ENCODE measurements around the gene UNC13D. TPM values are rescaled to one million over a fixed set of nuclear protein-coding genes. Genes with fewer than 3 reads are reported as not detected.

The UNC13D gene
- total and polyA plus RNA-seq, 9 of the 15 experiments (the other 6 are each of a cell fraction or from before 2014, with no cell fraction given), result 0.86 to 244 (median 69.2) TPM

- TF ChIP-seq ZKSCAN3 (CRISPR knock-in tag; IDR thresholded peaks at IDR 0.05), result no peak
- TF ChIP-seq MED1 (CRISPR knock-in tag; IDR thresholded peaks at IDR 0.05; ENCODE audit: borderline replicate concordance), result no peak
- TF ChIP-seq, protein P1, sequence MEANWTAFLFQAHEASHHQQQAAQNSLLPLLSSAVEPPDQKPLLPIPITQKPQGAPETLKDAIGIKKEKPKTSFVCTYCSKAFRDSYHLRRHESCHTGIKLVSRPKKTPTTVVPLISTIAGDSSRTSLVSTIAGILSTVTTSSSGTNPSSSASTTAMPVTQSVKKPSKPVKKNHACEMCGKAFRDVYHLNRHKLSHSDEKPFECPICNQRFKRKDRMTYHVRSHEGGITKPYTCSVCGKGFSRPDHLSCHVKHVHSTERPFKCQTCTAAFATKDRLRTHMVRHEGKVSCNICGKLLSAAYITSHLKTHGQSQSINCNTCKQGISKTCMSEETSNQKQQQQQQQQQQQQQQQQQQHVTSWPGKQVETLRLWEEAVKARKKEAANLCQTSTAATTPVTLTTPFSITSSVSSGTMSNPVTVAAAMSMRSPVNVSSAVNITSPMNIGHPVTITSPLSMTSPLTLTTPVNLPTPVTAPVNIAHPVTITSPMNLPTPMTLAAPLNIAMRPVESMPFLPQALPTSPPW (CRISPR knock-in tag; IDR thresholded peaks at IDR 0.05), result peak; percentile 100
- no peak for TF ChIP-seq ZBTB8A (IDR thresholded peaks at IDR 0.05; ENCODE audit: partially characterized antibody)
- peak; percentile 35; the same call in 1 of the 2 replicates for TF ChIP-seq NFE2 (IDR thresholded peaks at IDR 0.05; ENCODE audit: low read depth)
- no peak; the same call in 1 of the 2 replicates for TF ChIP-seq TCFL5 (CRISPR knock-in tag; conservative IDR thresholded peaks at IDR 0.05)
- TF ChIP-seq ZBTB1 (CRISPR knock-in tag; IDR thresholded peaks at IDR 0.05; ENCODE audit: borderline replicate concordance, low read depth), result no peak
- peak; percentile 82 for TF ChIP-seq KDM5B (IDR thresholded peaks at IDR 0.05; ENCODE audit: insufficient replicate concordance, low read depth, low read length)
- TF ChIP-seq, protein P2, sequence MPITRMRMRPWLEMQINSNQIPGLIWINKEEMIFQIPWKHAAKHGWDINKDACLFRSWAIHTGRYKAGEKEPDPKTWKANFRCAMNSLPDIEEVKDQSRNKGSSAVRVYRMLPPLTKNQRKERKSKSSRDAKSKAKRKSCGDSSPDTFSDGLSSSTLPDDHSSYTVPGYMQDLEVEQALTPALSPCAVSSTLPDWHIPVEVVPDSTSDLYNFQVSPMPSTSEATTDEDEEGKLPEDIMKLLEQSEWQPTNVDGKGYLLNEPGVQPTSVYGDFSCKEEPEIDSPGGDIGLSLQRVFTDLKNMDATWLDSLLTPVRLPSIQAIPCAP (CRISPR knock-in tag; IDR thresholded peaks at IDR 0.05; ENCODE audit: borderline replicate concordance), result no peak
- TF ChIP-seq CGGBP1 (CRISPR knock-in tag; IDR thresholded peaks at IDR 0.05), result peak; percentile 73; the same call in 1 of the 2 replicates
- no peak for TF ChIP-seq ZNF347 (CRISPR knock-in tag; IDR thresholded peaks at IDR 0.05; ENCODE audit: low read depth)
- peak; percentile 41 for TF ChIP-seq ASH1L (IDR thresholded peaks at IDR 0.05; ENCODE audit: borderline replicate concordance, low read depth, partially characterized antibody)
- peak; percentile 67 for TF ChIP-seq TAF7 (tag; IDR thresholded peaks at IDR 0.05)
- peak; percentile 75 for TF ChIP-seq JUNB (CRISPR knock-in tag; conservative IDR thresholded peaks at IDR 0.05)
- TF ChIP-seq ARID3B (CRISPR knock-in tag; IDR thresholded peaks at IDR 0.05; ENCODE audit: borderline replicate concordance), result peak; percentile 25; the same call in 1 of the 2 replicates
- TF ChIP-seq SRSF7 (optimal IDR thresholded peaks at IDR 0.05; ENCODE audit: low read depth, low read length), result no peak
- TF ChIP-seq KLF13 (tag; IDR thresholded peaks at IDR 0.05; ENCODE audit: borderline replicate concordance, low read depth), result peak; percentile 74; the same call in 1 of the 2 replicates
- TF ChIP-seq MTF1 (CRISPR knock-in tag; IDR thresholded peaks at IDR 0.05; ENCODE audit: borderline replicate concordance), result no peak
- TF ChIP-seq, protein P3, sequence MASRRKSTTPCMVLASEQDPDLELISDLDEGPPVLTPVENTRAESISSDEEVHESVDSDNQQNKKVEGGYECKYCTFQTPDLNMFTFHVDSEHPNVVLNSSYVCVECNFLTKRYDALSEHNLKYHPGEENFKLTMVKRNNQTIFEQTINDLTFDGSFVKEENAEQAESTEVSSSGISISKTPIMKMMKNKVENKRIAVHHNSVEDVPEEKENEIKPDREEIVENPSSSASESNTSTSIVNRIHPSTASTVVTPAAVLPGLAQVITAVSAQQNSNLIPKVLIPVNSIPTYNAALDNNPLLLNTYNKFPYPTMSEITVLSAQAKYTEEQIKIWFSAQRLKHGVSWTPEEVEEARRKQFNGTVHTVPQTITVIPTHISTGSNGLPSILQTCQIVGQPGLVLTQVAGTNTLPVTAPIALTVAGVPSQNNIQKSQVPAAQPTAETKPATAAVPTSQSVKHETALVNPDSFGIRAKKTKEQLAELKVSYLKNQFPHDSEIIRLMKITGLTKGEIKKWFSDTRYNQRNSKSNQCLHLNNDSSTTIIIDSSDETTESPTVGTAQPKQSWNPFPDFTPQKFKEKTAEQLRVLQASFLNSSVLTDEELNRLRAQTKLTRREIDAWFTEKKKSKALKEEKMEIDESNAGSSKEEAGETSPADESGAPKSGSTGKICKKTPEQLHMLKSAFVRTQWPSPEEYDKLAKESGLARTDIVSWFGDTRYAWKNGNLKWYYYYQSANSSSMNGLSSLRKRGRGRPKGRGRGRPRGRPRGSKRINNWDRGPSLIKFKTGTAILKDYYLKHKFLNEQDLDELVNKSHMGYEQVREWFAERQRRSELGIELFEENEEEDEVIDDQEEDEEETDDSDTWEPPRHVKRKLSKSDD (conservative IDR thresholded peaks at IDR 0.05; ENCODE audit: low read length), result no peak
- no peak for TF ChIP-seq ILF3 (IDR thresholded peaks at IDR 0.05; ENCODE audit: borderline replicate concordance)
These were observed 59.0 kb downstream of the UNC13D start (continued) for GRCh38 chr17:75785016-75785890.
